GM12878 (cell line): ENCODE data around the gene PLXNB3. TPM values are rescaled to one million over a fixed set of nuclear protein-coding genes. Genes with fewer than 3 reads are reported as not detected.

Experiments
- ATAC-seq: fragments of 200-7000 bp; cut with Tn5 transposase; 3 replicates; pipeline ENCODE4 v1.9.1; 2020; ENCODE audit warnings: mild to moderate bottlenecking, moderate library complexity
- BruUV-seq: library from RNA; stranded (reverse); fragments of 400-500 nt; replicated peaks from 2 replicates; lab custom pipeline; 2021; lab: Mats Ljungman, UMichigan
- CTCF ChIA-PET: fragments of 300-600 bp; sonication (Branson Sonifier 250); formaldehyde crosslinking; extraction: SDS; loops from one replicate; lab custom pipeline; 2021; ENCODE audit warnings: inconsistent platforms; lab: Yijun Ruan, JAX
- POLR2A ChIA-PET: fragments of 350-600 bp; formaldehyde crosslinking; extraction: SDS; loops from one replicate; lab custom pipeline; 2021; ENCODE audit warnings: inconsistent platforms; lab: Charles Lee
- RAD21 ChIA-PET: fragments of 300-600 bp; sonication (Branson Sonifier 250); formaldehyde crosslinking; loops from one replicate; lab custom pipeline; 2023; ENCODE audit warnings: antibody characterized with exemption; ENCODE audit not compliant: unreplicated experiment; lab: Charles Lee
- SMC1A ChIA-PET: fragments of 300-600 bp; sonication (Branson Sonifier 250); formaldehyde crosslinking; loops from one replicate; lab custom pipeline; 2023; ENCODE audit not compliant: unreplicated experiment, uncharacterized antibody; lab: Charles Lee
- DNase-seq: peaks from one replicate; pipeline ENCODE4 v3.0.0-alpha.2; 2011; ENCODE audit warnings: low read depth, low spot score
- FAIRE-seq: peaks from 3 replicates; lab custom pipeline; 2011; peaks lifted over from hg19 to GRCh38; lab: Jason Lieb, UNC
- H2AFZ ChIP-seq: 2 replicates; pipeline ENCODE4 v1.6.0; 2011; ENCODE audit warnings: low read depth, low read length, control low read depth; ENCODE audit not compliant: control insufficient read depth
- H3K27ac ChIP-seq: 2 replicates; pipeline ENCODE4 v1.5.1; 2011; ENCODE audit warnings: control low read depth; ENCODE audit not compliant: control insufficient read depth, insufficient read depth
- H3K27me3 ChIP-seq, 2 experiments: replicated peaks in 1 of 2; 2 replicates each; pipeline versions ENCODE4 v1.6.0 to v1.6.1; 2011; ENCODE audit warnings: low read length in 1 of 2; ENCODE audit not compliant: control insufficient read depth in 2 of 2, insufficient read depth in 2 of 2
- H3K36me3 ChIP-seq, 2 experiments: 2 replicates each; pipeline ENCODE4 v1.5.1; 2011; ENCODE audit warnings: low read length in 1 of 2; ENCODE audit not compliant: control insufficient read depth in 2 of 2, insufficient read depth in 2 of 2
- H3K4me1 ChIP-seq: 2 replicates; pipeline ENCODE4 v1.6.1; 2011; ENCODE audit warnings: mild to moderate bottlenecking, low read length, moderate library complexity, mixed read lengths; ENCODE audit not compliant: control insufficient read depth, insufficient read depth
- H3K4me2 ChIP-seq: 2 replicates; pipeline ENCODE4 v1.6.0; 2011; ENCODE audit warnings: control low read depth; ENCODE audit not compliant: control insufficient read depth, insufficient read depth
- H3K4me3 ChIP-seq: fragments of 200-600 bp; sonication (generic); 2 replicates; pipeline ENCODE4 v1.5.1; 2016
- H3K79me2 ChIP-seq: 2 replicates; pipeline ENCODE4 v1.6.0; 2011; ENCODE audit warnings: low read length; ENCODE audit not compliant: control insufficient read depth, insufficient read depth
- H3K9ac ChIP-seq: 2 replicates; pipeline ENCODE4 v1.8.0; 2011; ENCODE audit warnings: low read length, control low read depth, mixed read lengths; ENCODE audit not compliant: control insufficient read depth, insufficient read depth
- H3K9me3 ChIP-seq: replicated peaks from 3 replicates; pipeline ENCODE4 v1.5.1; 2011; ENCODE audit warnings: mild to moderate bottlenecking, low read length; ENCODE audit not compliant: control insufficient read depth, insufficient read depth
- H4K20me1 ChIP-seq: 2 replicates; pipeline ENCODE4 v1.6.0; 2011; ENCODE audit not compliant: control insufficient read depth, insufficient read depth
- CBX3 ChIP-seq: fragments of 200-600 bp; sonication (generic); IDR thresholded peaks from 2 replicates; pipeline ENCODE4 v1.6.1; 2016; ENCODE audit warnings: low read depth, borderline replicate concordance
- ETV6 ChIP-seq, 2 experiments: fragments of 450-650 bp in 1 of 2; IDR thresholded peaks in 1 of 2; conservative IDR thresholded peaks in 1 of 2; 2 replicates each; pipeline ENCODE4 v1.6.1; 2014; ENCODE audit warnings: antibody characterized with exemption in 1 of 2, borderline replicate concordance in 1 of 2, low read depth in 1 of 2, mild to moderate bottlenecking in 1 of 2, moderate library complexity in 1 of 2
- PAX5 ChIP-seq: IDR thresholded peaks from 2 replicates; pipeline ENCODE4 v1.6.1; 2011; ENCODE audit warnings: low read depth, low read length, borderline replicate concordance
- POLR2A ChIP-seq: IDR thresholded peaks from 2 replicates; pipeline ENCODE4 v1.6.1; 2011; ENCODE audit warnings: low read depth, mild to moderate bottlenecking, low read length
- RB1 ChIP-seq: fragments of 450-650 bp; formaldehyde crosslinking; IDR thresholded peaks from 2 replicates; pipeline ENCODE4 v1.6.1; 2017; ENCODE audit warnings: mild to moderate bottlenecking, borderline replicate concordance
- SMAD5 ChIP-seq: IDR thresholded peaks from 2 replicates; pipeline ENCODE4 v1.6.1; 2016; ENCODE audit warnings: antibody characterized with exemption, low read depth
- SREBF1 ChIP-seq: IDR thresholded peaks from 2 replicates; pipeline ENCODE4 v1.6.1; 2012; ENCODE audit warnings: mild to moderate bottlenecking, low read length
- SREBF2 ChIP-seq: IDR thresholded peaks from 2 replicates; pipeline ENCODE4 v1.6.1; 2012; ENCODE audit warnings: mild to moderate bottlenecking, low read length
- WGBS: methylation state at CpG from one replicate; pipeline ENCODE4 v1.1.6; 2016; ENCODE audit warnings: low lambda C conversion rate; ENCODE audit not compliant: insufficient replicate concordance, insufficient coverage; ENCODE audit errors: missing lambda C conversion rate; 5-methylcytosine and 5-hydroxymethylcytosine counted together
- in situ Hi-C: fragments of 300-500 bp; cut with MboI; formaldehyde crosslinking; loops from 9 replicates; pipeline ENCODE4 v1.14.3; 2018; ENCODE audit warnings: mixed read lengths
- intact Hi-C: fragments of 100-400 bp; cut with micrococcal nuclease; formaldehyde crosslinking; loops from one replicate; pipeline ENCODE4 v1.14.2; 2022; ENCODE audit not compliant: unreplicated experiment
- polyA plus RNA-seq, 11 experiments: library from polyadenylated mRNA; depleted of rRNA in 4 of 11; unstranded in 6 of 11; stranded (reverse) in 5 of 11; fragments of >200 nt; fragmentation: Nextera tagmentation in 4 of 11; fragmentation: Illumina TruSeq in 1 of 11; extraction: Ambion mirVana in 4 of 11; extraction: Trizol in 1 of 11; gene quantifications; 1 replicate in 1 of 11; 2 replicates in 10 of 11; pipeline versions ENCODE4 v1.2.1 to v1.2.3, GENCODE V29; 2011 to 2016; ENCODE audit warnings: inconsistent platforms in 2 of 11, missing spikeins in 2 of 11, low read depth in 1 of 11
- total RNA-seq, 4 experiments: library from RNA; depleted of rRNA in 3 of 4; stranded (reverse); fragments of >200 nt in 3 of 4; fragmentation: Illumina TruSeq in 1 of 4; extraction: Trizol in 1 of 4; gene quantifications; 2 replicates each; pipeline versions ENCODE4 v1.2.1 to v1.2.3, GENCODE V29; 2013 to 2021

The PLXNB3 gene
- total and polyA plus RNA-seq, 10 of the 15 experiments (the other 5 are each of a cell fraction or from before 2014, with no cell fraction given): 0.06 to 0.68 (median 0.19) TPM; not detected in 4

DNA sequence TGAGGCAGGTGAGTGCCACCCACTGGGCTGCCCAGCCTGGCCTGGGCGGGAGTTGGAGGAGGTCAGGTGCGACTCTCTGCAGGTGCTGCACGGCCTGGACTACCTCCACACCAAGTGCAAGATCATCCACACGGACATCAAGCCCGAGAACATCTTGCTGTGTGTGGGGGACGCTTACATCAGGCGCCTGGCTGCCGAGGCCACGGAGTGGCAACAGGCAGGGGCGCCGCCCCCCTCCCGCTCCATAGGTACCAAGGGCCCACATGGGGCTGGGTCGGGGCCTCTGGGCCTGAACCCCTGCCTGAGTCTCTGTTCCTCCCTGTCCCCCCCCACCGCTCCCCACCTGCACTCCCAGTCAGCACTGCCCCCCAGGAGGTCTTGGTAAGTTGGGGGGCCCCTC lies 18.8 kb downstream of the PLXNB3 start:
- FAIRE-seq: no peak
- Histone ChIP-seq H3K36me3 (peaks cover 0 to 3% of the 10 kb centered on the region in 2 experiments; a peak in 2 of 4 replicates), H3K4me1 (no peaks in the 10 kb centered on the region), H2AFZ (no peak overlapping the region), H3K4me3 (no peak overlapping the region), H3K79me2 (no peaks in the 10 kb centered on the region), H3K27me3 (no peaks in the 10 kb centered on the region), H3K27ac (no peak overlapping the region), H3K9me3 (no peaks in the 10 kb centered on the region; the same call in 2 of the 3 replicates), H4K20me1 (no peaks in the 10 kb centered on the region), H3K4me2 (no peak overlapping the region), H3K9ac (no peak overlapping the region)
- TF ChIP-seq POLR2A (0 out of 2 replicates have a peak, but pooled peaks have one; percentile 24), SMAD5 (no peak)
- ChIA-PET SMC1A (no interaction called here), POLR2A (no interaction called here), CTCF (no interaction called here), RAD21 (no interaction called here)
- BruUV-seq: no TSS peak
- ATAC-seq: no peak
- in situ Hi-C loops (loop anchor here (10.0 kb wide), 1 partner anchor 48 kb away; no protein-coding TSS in a partner anchor), intact Hi-C loops (no loop called here)
- 80% methylated on average over 13 of the region's 14 CpGs for whole genome bisulfite sequencing
- DNase-seq: no peak

DNA sequence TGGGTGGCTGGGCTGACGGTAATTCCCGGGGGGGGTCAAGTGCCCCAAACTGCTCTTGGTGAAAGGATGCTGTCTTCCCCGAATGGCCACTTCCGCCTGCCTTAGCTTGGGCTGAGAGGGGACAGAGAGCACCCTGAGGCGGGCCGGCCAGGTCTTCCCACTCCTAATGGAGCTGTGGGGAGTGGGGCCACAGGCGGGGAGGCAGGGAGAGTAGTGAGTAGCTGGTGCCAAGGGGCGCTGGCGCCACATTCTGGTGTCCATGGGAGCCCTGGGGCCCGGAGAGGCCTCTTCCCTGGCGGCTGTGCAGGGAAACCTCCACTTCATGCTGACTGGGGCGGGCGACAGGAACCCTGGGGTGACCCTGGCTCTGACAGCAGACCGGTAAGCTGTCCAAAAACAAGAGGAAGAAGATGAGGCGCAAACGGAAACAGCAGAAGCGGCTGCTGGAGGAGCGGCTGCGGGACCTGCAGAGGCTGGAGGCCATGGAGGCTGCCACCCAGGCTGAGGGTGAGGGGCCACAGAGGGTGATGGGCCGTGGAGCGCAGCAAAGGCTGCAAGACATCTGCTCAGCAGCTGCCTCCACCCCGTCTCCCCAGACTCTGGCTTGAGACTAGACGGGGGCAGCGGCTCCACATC lies 19.4 kb downstream of the PLXNB3 start:
- Histone ChIP-seq H3K9ac (no peak overlapping the region), H3K4me2 (no peak overlapping the region), H3K9me3 (no peaks in the 10 kb centered on the region; the same call in 2 of the 3 replicates), H4K20me1 (no peaks in the 10 kb centered on the region), H3K27me3 (no peaks in the 10 kb centered on the region), H3K4me3 (no peak overlapping the region), H3K36me3 (peaks cover 3% of the 10 kb centered on the region in 2 experiments; a peak in 3 of 4 replicates), H3K27ac (no peak overlapping the region), H2AFZ (no peak overlapping the region), H3K4me1 (no peaks in the 10 kb centered on the region), H3K79me2 (no peaks in the 10 kb centered on the region)
- ChIA-PET CTCF (no interaction called here), POLR2A (no interaction called here), SMC1A (no interaction called here), RAD21 (no interaction called here)
- FAIRE-seq (no peak), DNase-seq (no peak), ATAC-seq (no peak)
- TF ChIP-seq CBX3 (no peak), ETV6 (conservative IDR thresholded peaks at IDR 0.05 in 1 of 2, IDR thresholded peaks at IDR 0.05 in 1 of 2; ENCODE audit: borderline replicate concordance in 1 of 2, low read depth in 1 of 2) (no peak), SREBF1 (no peak), PAX5 (no peak), RB1 (no peak), SREBF2 (no peak)
- in situ Hi-C loops (loop anchor here (10.0 kb wide), 1 partner anchor 49 kb away; no protein-coding TSS in a partner anchor), intact Hi-C loops (no loop called here)
- whole genome bisulfite sequencing: 74% methylated on average over 23 of the region's 24 CpGs
- no TSS peak for BruUV-seq
